NOMO-1 treated with dmso at 0.1 percent for 144 hours (cell line): ENCODE measurements around the gene BGN.
A peak's percentile ranks its signal among the peaks of the same experiment; 100 is the strongest.

Experiments used
- DNase-seq: peaks from one replicate; lab custom pipeline; 2025; ENCODE audit not compliant: unreplicated experiment; lab: John Stamatoyannopoulos, UW

The BGN gene

GRCh38 chrX:153524234-153524633 is 29.5 kb downstream of the BGN start:
- DNase-seq = no peak

- no peak for DNase-seq
Observed at GRCh38 chrX:153525451-153525850, 30.7 kb downstream of the BGN start.

GRCh38 chrX:153526042-153526441 is 31.3 kb downstream of the BGN start:
- DNase-seq = no peak

- DNase-seq = no peak
Observed at GRCh38 chrX:153526801-153527200, 32.0 kb downstream of the BGN start.

- DNase-seq = no peak
Observed at GRCh38 chrX:153527208-153527607, 32.4 kb downstream of the BGN start.

GRCh38 chrX:153530411-153531129 is 35.8 kb downstream of the BGN start:
- DNase-seq = no peak

GRCh38 chrX:153533091-153533490 is 38.3 kb downstream of the BGN start:
- no peak for DNase-seq

GRCh38 chrX:153537080-153537479 is 42.3 kb downstream of the BGN start:
- no peak for DNase-seq

GRCh38 chrX:153537526-153538295 is 42.9 kb downstream of the BGN start:
- DNase-seq = no peak

GRCh38 chrX:153538424-153538823 is 43.6 kb downstream of the BGN start:
- DNase-seq = no peak

- DNase-seq = no peak
Observed at GRCh38 chrX:153539171-153539978, 44.6 kb downstream of the BGN start.

GRCh38 chrX:153539979-153540358 is 45.2 kb downstream of the BGN start:
- no peak for DNase-seq

- no peak for DNase-seq
Observed at GRCh38 chrX:153544727-153545126, 49.9 kb downstream of the BGN start.

GRCh38 chrX:153546386-153546785 is 51.6 kb downstream of the BGN start:
- no peak for DNase-seq

- DNase-seq = no peak
Observed at GRCh38 chrX:153547195-153547594, 52.4 kb downstream of the BGN start.

GRCh38 chrX:153549231-153549630 is 54.5 kb downstream of the BGN start:
- no peak for DNase-seq

- DNase-seq = no peak
Observed at GRCh38 chrX:153549807-153550206, 55.0 kb downstream of the BGN start.

GRCh38 chrX:153551135-153551534 is 56.4 kb downstream of the BGN start:
- no peak for DNase-seq

- DNase-seq = peak; percentile 55
Observed at GRCh38 chrX:153554519-153555167, 59.9 kb downstream of the BGN start.

- no peak for DNase-seq
Observed at GRCh38 chrX:153556767-153557166, 62.0 kb downstream of the BGN start.
